OCI-LY7 (cell line): ENCODE measurements around the gene PRDX1. TPM values are rescaled to one million over a fixed set of nuclear protein-coding genes. Genes with fewer than 3 reads are reported as not detected.

Experiments used
- BruUV-seq: library from RNA; stranded (reverse); fragments of 400-500 nt; replicated peaks from 2 replicates; lab custom pipeline; 2021; lab: Mats Ljungman, UMichigan
- CTCF ChIA-PET: fragments of 300-600 bp; sonication (Branson Sonifier 250); formaldehyde crosslinking; loops from one replicate; lab custom pipeline; 2022; ENCODE audit warnings: antibody characterized with exemption; ENCODE audit not compliant: unreplicated experiment; lab: Charles Lee
- POLR2A ChIA-PET: fragments of 300-600 bp; sonication (Branson Sonifier 250); formaldehyde crosslinking; loops from one replicate; lab custom pipeline; 2022; ENCODE audit warnings: antibody characterized with exemption; lab: Charles Lee
- DNase-seq: peaks from one replicate; pipeline ENCODE4 v3.0.0-alpha.2; 2015; ENCODE audit warnings: low spot score
- H2AFZ ChIP-seq: fragments of 200-600 bp; sonication (generic), shearing (Covaris generic); 2 replicates; pipeline ENCODE4 v1.6.1; 2014; ENCODE audit warnings: mild to moderate bottlenecking, antibody characterized with exemption, low read length, moderate library complexity
- H3K27ac ChIP-seq: fragments of 200-600 bp; sonication (generic); 2 replicates; pipeline ENCODE4 v1.5.1; 2014; ENCODE audit warnings: mixed run types, low read depth, mild to moderate bottlenecking, moderate library complexity, low read length, inconsistent platforms; ENCODE audit not compliant: poor library complexity, severe bottlenecking
- H3K36me3 ChIP-seq: fragments of 200-600 bp; sonication (generic); 2 replicates; pipeline ENCODE4 v1.6.1; 2014; ENCODE audit warnings: mild to moderate bottlenecking, antibody characterized with exemption, low read length, moderate library complexity, mixed read lengths; ENCODE audit not compliant: insufficient read depth
- H3K4me1 ChIP-seq: fragments of 200-600 bp; sonication (generic); 2 replicates; pipeline ENCODE4 v1.5.1; 2014; ENCODE audit warnings: mild to moderate bottlenecking, low read length; ENCODE audit not compliant: insufficient read depth, poor library complexity, severe bottlenecking
- H3K4me2 ChIP-seq: fragments of 200-600 bp; sonication (generic); 2 replicates; pipeline ENCODE4 v1.6.1; 2014; ENCODE audit warnings: mild to moderate bottlenecking, low read length
- H3K4me3 ChIP-seq: fragments of 200-600 bp; sonication (generic); 2 replicates; pipeline ENCODE4 v1.5.1; 2014; ENCODE audit warnings: mild to moderate bottlenecking, low read depth, low read length; ENCODE audit not compliant: poor library complexity, severe bottlenecking
- H3K79me2 ChIP-seq: fragments of 200-600 bp; sonication (generic); 2 replicates; pipeline ENCODE4 v1.6.1; 2016; ENCODE audit warnings: low read depth, mild to moderate bottlenecking, low read length, moderate library complexity, mixed read lengths; ENCODE audit not compliant: insufficient read depth
- H3K9me2 ChIP-seq: fragments of 200-600 bp; sonication (generic); 2 replicates; pipeline ENCODE4 v1.6.1; 2016; ENCODE audit warnings: mild to moderate bottlenecking, low read length, mixed read lengths; ENCODE audit not compliant: insufficient read depth
- H3K9me3 ChIP-seq: fragments of 200-600 bp; sonication (generic); 2 replicates; pipeline ENCODE4 v1.6.1; 2014; ENCODE audit warnings: mild to moderate bottlenecking, mixed run types, low read length, mixed read lengths
- H4K20me1 ChIP-seq: fragments of 200-600 bp; sonication (generic); 2 replicates; pipeline ENCODE4 v1.6.1; 2014; ENCODE audit warnings: mild to moderate bottlenecking, antibody characterized with exemption, low read length, moderate library complexity, mixed read lengths; ENCODE audit not compliant: insufficient read depth
- CTCF ChIP-seq: fragments of 200-600 bp; sonication (generic); conservative IDR thresholded peaks from 2 replicates; pipeline ENCODE4 v1.5.1; 2014; ENCODE audit warnings: mild to moderate bottlenecking, antibody characterized with exemption, low read length, moderate library complexity, mixed read lengths
- EZH2phosphoT487 ChIP-seq: fragments of 200-600 bp; sonication (generic); IDR thresholded peaks from 2 replicates; pipeline ENCODE4 v1.6.1; 2018; ENCODE audit warnings: low read depth, borderline replicate concordance, mild to moderate bottlenecking, mixed run types, antibody characterized with exemption, low read length, moderate library complexity, mixed read lengths
- intact Hi-C: fragments of 100-400 bp; cut with micrococcal nuclease; formaldehyde crosslinking; loops from one replicate; pipeline ENCODE4 v1.10.0; 2022; ENCODE audit not compliant: unreplicated experiment
- total RNA-seq, 2 experiments: library from RNA; depleted of rRNA in 1 of 2; stranded (reverse); fragments of >200 nt in 1 of 2; shearing (Covaris generic) in 1 of 2; gene quantifications; 2 replicates each; pipeline ENCODE4 v1.2.3, GENCODE V29; 2014 to 2022

The PRDX1 gene
- total RNA-seq, 2 experiments from 2014 or later, result 814 to 851 TPM

- no peak for DNase-seq
- H3K27ac ChIP-seq, result no peak overlapping the region
- ChIA-PET CTCF (no interaction called here), POLR2A (interaction anchor here (0.5 to 3.6 kb wide), 6 partner anchors 8 to 154 kb away, joined by 3 to 41 read pairs (median 4); partner anchors contain the start of gene PRDX1)
- H3K9me3 ChIP-seq, result no peaks in the 10 kb centered on the region
- peak overlapping the region; percentile 60 for H2AFZ ChIP-seq
- H3K79me2 ChIP-seq, result no peaks in the 10 kb centered on the region
- TF ChIP-seq EZH2phosphoT487 (no peak), CTCF (no peak)
- H3K9me2 ChIP-seq, result no peaks in the 10 kb centered on the region
- H3K4me2 ChIP-seq, result peak overlapping the region; percentile 4; the same call in 1 of the 2 replicates
- BruUV-seq, result no TSS peak
- H3K4me1 ChIP-seq, result peaks cover 34% of the 10 kb centered on the region
- H3K36me3 ChIP-seq, result no peaks in the 10 kb centered on the region
- no peaks in the 10 kb centered on the region for H4K20me1 ChIP-seq
- H3K4me3 ChIP-seq, result no peak overlapping the region
- intact Hi-C loops, result no loop called here
Observed at GRCh38 chr1:45545553-45546310, 24.0 kb upstream of the PRDX1 start.

- TF ChIP-seq CTCF, result no peak
- TF ChIP-seq EZH2phosphoT487, result no peak
- ChIA-PET CTCF (no interaction called here), POLR2A (interaction anchor here (0.5 to 3.6 kb wide), 7 partner anchors 8 to 154 kb away, joined by 3 to 41 read pairs (median 5); partner anchors contain the start of gene PRDX1)
- Histone ChIP-seq H3K36me3 (no peaks in the 10 kb centered on the region), H3K9me3 (no peaks in the 10 kb centered on the region), H3K4me1 (peaks cover 30% of the 10 kb centered on the region), H3K27ac (no peak overlapping the region), H3K4me3 (no peak overlapping the region), H4K20me1 (no peaks in the 10 kb centered on the region), H2AFZ (peak overlapping the region; percentile 60), H3K79me2 (no peaks in the 10 kb centered on the region), H3K4me2 (peak overlapping the region; percentile 4; the same call in 1 of the 2 replicates), H3K9me2 (no peaks in the 10 kb centered on the region)
- intact Hi-C loops, result no loop called here
- peak; percentile 24 for DNase-seq
- BruUV-seq, result no TSS peak
Observed at GRCh38 chr1:45545019-45545493, 23.4 kb upstream of the PRDX1 start.
